Measurements from ENCODE around the gene CPTP.

Gene CPTP

GRCh38 chr1:1332031-1332755, 7.6 kb downstream of the CPTP start:
- no peak for DNase-seq (ENCODE audit: low read depth, low spot score)
- in situ Hi-C loops (cut with HindIII; ENCODE audit: low sequenced_read_pairs): no loop called here
- TF ChIP-seq CTCF (IDR thresholded peaks at IDR 0.05; ENCODE audit: low read depth, low read length): no peak
- H3K4me3 ChIP-seq (ENCODE audit: low read depth, low read length): no peak overlapping the region

GRCh38 chr1:1332774-1333480, 8.3 kb downstream of the CPTP start:
- H3K4me3 ChIP-seq (ENCODE audit: low read depth, low read length): no peak overlapping the region
- in situ Hi-C loops (cut with HindIII; ENCODE audit: low sequenced_read_pairs): no loop called here
- no peak for TF ChIP-seq CTCF (IDR thresholded peaks at IDR 0.05; ENCODE audit: low read depth, low read length)
- DNase-seq (ENCODE audit: low read depth, low spot score): no peak

- no peak for DNase-seq (ENCODE audit: low read depth, low spot score)
- H3K4me3 ChIP-seq (ENCODE audit: low read depth, low read length): no peak overlapping the region
- in situ Hi-C loops (cut with HindIII; ENCODE audit: low sequenced_read_pairs): no loop called here
- no peak for TF ChIP-seq CTCF (IDR thresholded peaks at IDR 0.05; ENCODE audit: low read depth, low read length)
Observed at GRCh38 chr1:1333551-1334241, 9.1 kb downstream of the CPTP start.

GRCh38 chr1:1334835-1335234, 10.2 kb downstream of the CPTP start:
- no peak overlapping the region for H3K4me3 ChIP-seq (ENCODE audit: low read depth, low read length)
- no peak for DNase-seq (ENCODE audit: low read depth, low spot score)
- no peak for TF ChIP-seq CTCF (IDR thresholded peaks at IDR 0.05; ENCODE audit: low read depth, low read length)
- in situ Hi-C loops (cut with HindIII; ENCODE audit: low sequenced_read_pairs): no loop called here

- no peak overlapping the region for H3K4me3 ChIP-seq (ENCODE audit: low read depth, low read length)
- no peak for TF ChIP-seq CTCF (IDR thresholded peaks at IDR 0.05; ENCODE audit: low read depth, low read length)
- in situ Hi-C loops (cut with HindIII; ENCODE audit: low sequenced_read_pairs): no loop called here
- no peak for DNase-seq (ENCODE audit: low read depth, low spot score)
Observed at GRCh38 chr1:1335283-1335682, 10.7 kb downstream of the CPTP start.

GRCh38 chr1:1335792-1336248, 11.2 kb downstream of the CPTP start:
- H3K4me3 ChIP-seq (ENCODE audit: low read depth, low read length): no peak overlapping the region
- no peak for DNase-seq (ENCODE audit: low read depth, low spot score)
- TF ChIP-seq CTCF (IDR thresholded peaks at IDR 0.05; ENCODE audit: low read depth, low read length): no peak
- in situ Hi-C loops (cut with HindIII; ENCODE audit: low sequenced_read_pairs): no loop called here
